Hepatocyte (in vitro differentiated cells): Measurements from ENCODE around the gene PKP1. TPM values are rescaled to one million over a fixed set of nuclear protein-coding genes. Genes with fewer than 3 reads are reported as not detected.

ENCODE experiments used
- DNase-seq: peaks from one replicate; pipeline ENCODE4 v3.0.0-alpha.2; 2016; ENCODE audit warnings: low spot score
- H2AFZ ChIP-seq: fragments of 200-600 bp; sonication (generic); 2 replicates; pipeline ENCODE4 v1.6.0; 2016; ENCODE audit warnings: antibody characterized with exemption, mild to moderate bottlenecking
- H3K27ac ChIP-seq: fragments of 200-600 bp; sonication (generic); 2 replicates; pipeline ENCODE4 v1.5.1; 2016; ENCODE audit warnings: mild to moderate bottlenecking
- H3K27me3 ChIP-seq: fragments of 200-600 bp; sonication (generic); 2 replicates; pipeline ENCODE4 v1.6.1; 2016
- H3K36me3 ChIP-seq: fragments of 200-600 bp; sonication (generic); replicated peaks from 2 replicates; pipeline ENCODE4 v1.5.1; 2016; ENCODE audit warnings: low read depth; ENCODE audit not compliant: insufficient read depth
- H3K4me1 ChIP-seq: fragments of 200-600 bp; sonication (generic); 2 replicates; pipeline ENCODE4 v1.5.1; 2016; ENCODE audit warnings: mild to moderate bottlenecking, moderate library complexity; ENCODE audit not compliant: insufficient read depth
- H3K4me2 ChIP-seq: fragments of 200-600 bp; sonication (generic); 2 replicates; pipeline ENCODE4 v1.6.0; 2016
- H3K4me3 ChIP-seq: fragments of 200-600 bp; sonication (generic); 2 replicates; pipeline ENCODE4 v1.5.1; 2016; ENCODE audit warnings: mild to moderate bottlenecking
- H3K79me2 ChIP-seq: fragments of 200-600 bp; sonication (generic); 2 replicates; pipeline ENCODE4 v1.6.0; 2017; ENCODE audit warnings: mild to moderate bottlenecking
- H3K9me2 ChIP-seq: fragments of 200-600 bp; sonication (generic); replicated peaks from 2 replicates; pipeline ENCODE4 v1.6.0; 2017; ENCODE audit warnings: mild to moderate bottlenecking; ENCODE audit not compliant: insufficient read depth
- H3K9me3 ChIP-seq: fragments of 200-600 bp; sonication (generic); 2 replicates; pipeline ENCODE4 v1.5.1; 2016; ENCODE audit warnings: low read depth, mild to moderate bottlenecking
- H4K20me1 ChIP-seq: fragments of 200-600 bp; sonication (generic); 2 replicates; pipeline ENCODE4 v1.6.0; 2016; ENCODE audit warnings: mild to moderate bottlenecking; ENCODE audit not compliant: insufficient read depth, poor library complexity, severe bottlenecking
- CTCF ChIP-seq: fragments of 200-600 bp; sonication (generic); IDR thresholded peaks from 2 replicates; pipeline ENCODE4 v1.5.1; 2016; ENCODE audit warnings: antibody characterized with exemption, mild to moderate bottlenecking; ENCODE audit not compliant: poor library complexity
- EZH2 ChIP-seq: fragments of 200-600 bp; sonication (generic); IDR thresholded peaks from 2 replicates; pipeline ENCODE4 v1.6.1; 2016; ENCODE audit warnings: antibody characterized with exemption, mild to moderate bottlenecking, borderline replicate concordance
- EZH2phosphoT487 ChIP-seq: fragments of 200-600 bp; sonication (generic); IDR thresholded peaks from one replicate; pipeline ENCODE4 v1.6.1; 2018; ENCODE audit warnings: antibody characterized with exemption, mild to moderate bottlenecking, low read depth, moderate library complexity; ENCODE audit not compliant: unreplicated experiment, severe bottlenecking
- WGBS: methylation state at CpG from one replicate; pipeline ENCODE4 v1.1.6; 2016; ENCODE audit warnings: low lambda C conversion rate; ENCODE audit errors: missing lambda C conversion rate; 5-methylcytosine and 5-hydroxymethylcytosine counted together
- polyA plus RNA-seq: library from polyadenylated mRNA; unstranded; fragments of >200 nt; fragmentation: Nextera tagmentation; extraction: Ambion mirVana; gene quantifications from 2 replicates; pipeline ENCODE4 v1.2.1, GENCODE V29; 2016
- total RNA-seq: library from RNA; depleted of rRNA; stranded (reverse); fragments of >200 nt; gene quantifications from 2 replicates; pipeline ENCODE4 v1.2.3, GENCODE V29; 2014

The PKP1 gene
- total and polyA plus RNA-seq, 2 experiments from 2014 or later, result 0.04 to 0.33 TPM

- WGBS, result 32% methylated on average over 6 of the region's 7 CpGs
These were observed 64.3 kb downstream of the PKP1 start for GRCh38 chr1:201347498-201348210.

GRCh38 chr1:201348211-201348566 is 64.9 kb downstream of the PKP1 start:
- no peak overlapping the region for H3K4me2 ChIP-seq
- WGBS, result 27% methylated on average over 4 of the region's 6 CpGs
- DNase-seq, result peak; percentile 69

More at GRCh38 chr1:201347498-201348210, 64.3 kb downstream of the PKP1 start:
- Histone ChIP-seq H2AFZ (no peak overlapping the region), H3K27ac (no peak overlapping the region), H3K27me3 (no peaks in the 10 kb centered on the region), H3K9me3 (no peaks in the 10 kb centered on the region), H4K20me1 (no peaks in the 10 kb centered on the region), H3K79me2 (no peaks in the 10 kb centered on the region), H3K4me1 (no peaks in the 10 kb centered on the region), H3K4me3 (no peak overlapping the region), H3K36me3 (no peaks in the 10 kb centered on the region), H3K9me2 (no peaks in the 10 kb centered on the region), H3K4me2 (no peak overlapping the region)
- TF ChIP-seq CTCF, result no peak
- TF ChIP-seq EZH2, result no peak
- no peak for TF ChIP-seq EZH2phosphoT487
- DNase-seq, result no peak

GRCh38 chr1:201349092-201349491 is 65.8 kb downstream of the PKP1 start:
- Histone ChIP-seq H3K27me3 (no peaks in the 10 kb centered on the region), H3K4me3 (no peak overlapping the region), H2AFZ (no peak overlapping the region), H3K4me2 (no peak overlapping the region), H3K9me2 (no peaks in the 10 kb centered on the region), H3K9me3 (no peaks in the 10 kb centered on the region), H3K79me2 (no peaks in the 10 kb centered on the region), H4K20me1 (no peaks in the 10 kb centered on the region), H3K27ac (no peak overlapping the region), H3K4me1 (no peaks in the 10 kb centered on the region), H3K36me3 (no peaks in the 10 kb centered on the region)
- TF ChIP-seq CTCF (no peak), EZH2phosphoT487 (no peak), EZH2 (no peak)
- no peak for DNase-seq
- 93% methylated on average over 4 of the region's 4 CpGs for WGBS

More at GRCh38 chr1:201348211-201348566, 64.9 kb downstream of the PKP1 start:
- no peaks in the 10 kb centered on the region for H3K4me1 ChIP-seq
- no peaks in the 10 kb centered on the region for H3K9me2 ChIP-seq
- H4K20me1 ChIP-seq, result no peaks in the 10 kb centered on the region
- TF ChIP-seq CTCF, result peak; percentile 38
- no peak for TF ChIP-seq EZH2
- no peaks in the 10 kb centered on the region for H3K79me2 ChIP-seq
- no peak overlapping the region for H3K4me3 ChIP-seq
- no peaks in the 10 kb centered on the region for H3K27me3 ChIP-seq
- no peaks in the 10 kb centered on the region for H3K9me3 ChIP-seq
- no peak overlapping the region for H2AFZ ChIP-seq
- no peak overlapping the region for H3K27ac ChIP-seq
- H3K36me3 ChIP-seq, result no peaks in the 10 kb centered on the region
